ENCODE measurements around the gene SPRTN. TPM values are rescaled to one million over a fixed set of nuclear protein-coding genes. Genes with fewer than 3 reads are reported as not detected.

SPRTN gene
- polyA plus RNA-seq, 4 donors: 3.8 to 8.6 (median 4.2) TPM

DNA sequence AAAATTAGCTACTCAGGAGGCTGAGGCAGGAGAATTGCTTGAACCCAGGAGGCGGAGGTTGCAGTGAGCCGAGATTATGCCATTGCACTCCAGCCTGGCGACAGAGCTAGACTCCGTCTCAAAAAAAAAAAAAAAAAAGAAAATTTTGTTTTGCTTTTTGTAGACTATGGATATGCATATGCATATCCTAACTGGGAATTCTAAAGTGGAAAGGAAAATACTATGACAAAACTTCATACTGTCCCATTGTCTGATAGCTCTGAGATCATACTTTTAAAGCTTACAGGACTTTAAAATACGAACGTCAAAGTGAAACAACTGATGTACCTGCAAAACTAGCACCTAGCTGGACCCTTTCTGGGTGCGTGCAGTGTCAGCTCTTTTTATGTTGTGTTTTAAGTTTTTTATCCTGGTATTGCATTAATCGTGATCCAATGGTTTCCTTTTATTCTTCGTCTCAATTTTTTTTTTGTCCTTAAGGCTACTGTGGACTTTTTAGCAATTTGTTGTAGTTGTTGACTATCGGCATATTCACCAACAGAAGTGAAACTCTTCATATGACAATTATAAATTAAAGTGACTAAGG, 19.2 kb downstream of the SPRTN start:
- Histone ChIP-seq H3K4me3 (ENCODE audit: low read depth in 1 of 3, low read length in 3 of 3) (no peak overlapping the region), H3K36me3 (ENCODE audit: control insufficient read depth in 3 of 3, insufficient read depth in 2 of 3, low read depth in 1 of 3, low read length in 3 of 3) (peaks cover 0 to 8% (median 0%) of the 10 kb centered on the region in 3 donors), H3K4me1 (ENCODE audit: control insufficient read depth in 3 of 3, insufficient read depth in 2 of 3, low read depth in 1 of 3, low read length in 2 of 3) (peaks cover 0 to 3% (median 3%) of the 10 kb centered on the region in 3 donors), H3K27ac (ENCODE audit: low read depth in 1 of 3, low read length in 2 of 3) (no peak overlapping the region), H3K27me3 (ENCODE audit: control insufficient read depth in 3 of 3, insufficient read depth in 3 of 3, low read length in 3 of 3) (no peaks in the 10 kb centered on the region), H3K9me3 (ENCODE audit: control insufficient read depth in 2 of 2, insufficient read depth in 1 of 2, low read depth in 1 of 2, low read length in 1 of 2) (no peaks in the 10 kb centered on the region)
- no peak for FAIRE-seq
- no peak for DNase-seq
- 72 to 84% (median 74%) methylated on average over 10 of the region's 10 CpGs for WGBS, 3 donors

DNA sequence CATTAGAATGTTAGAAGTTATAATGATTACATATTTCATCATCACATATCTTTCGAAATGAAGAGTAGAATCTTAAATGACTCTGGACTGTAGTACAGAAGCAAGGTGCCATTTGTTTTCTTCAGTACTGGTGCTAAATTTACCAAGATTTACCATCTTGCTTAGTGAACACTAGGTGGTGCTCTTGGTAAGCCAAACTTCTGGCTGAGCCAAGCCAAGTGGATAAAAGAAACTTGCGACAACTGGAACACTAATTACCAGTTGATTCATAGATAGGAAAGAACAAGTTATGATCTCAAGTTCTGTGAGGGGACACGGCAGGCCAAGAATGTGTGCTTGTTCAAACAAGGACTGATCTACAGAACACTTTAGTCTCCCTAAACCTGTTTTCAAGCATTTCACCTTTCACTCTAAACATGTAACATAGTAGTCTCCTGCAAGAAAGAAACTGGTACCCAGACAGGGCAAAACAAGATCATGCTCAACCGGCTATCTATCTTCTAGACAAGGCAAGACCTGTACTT, 19.8 kb downstream of the SPRTN start:
- Histone ChIP-seq H3K4me1 (ENCODE audit: control insufficient read depth in 3 of 3, insufficient read depth in 2 of 3, low read depth in 1 of 3, low read length in 2 of 3) (peaks cover 0 to 3% (median 3%) of the 10 kb centered on the region in 3 donors), H3K36me3 (ENCODE audit: control insufficient read depth in 3 of 3, insufficient read depth in 2 of 3, low read depth in 1 of 3, low read length in 3 of 3) (peaks cover 0 to 3% (median 0%) of the 10 kb centered on the region in 3 donors), H3K4me3 (ENCODE audit: low read depth in 1 of 3, low read length in 3 of 3) (no peak overlapping the region), H3K27ac (ENCODE audit: low read depth in 1 of 3, low read length in 2 of 3) (no peak overlapping the region), H3K27me3 (ENCODE audit: control insufficient read depth in 3 of 3, insufficient read depth in 3 of 3, low read length in 3 of 3) (no peaks in the 10 kb centered on the region), H3K9me3 (ENCODE audit: control insufficient read depth in 2 of 2, insufficient read depth in 1 of 2, low read depth in 1 of 2, low read length in 1 of 2) (no peaks in the 10 kb centered on the region)
- peak; percentile 72 for DNase-seq
- FAIRE-seq: peak; percentile 41
- WGBS, 3 donors: 6 to 20% (median 10%) methylated on average over 4 of the region's 4 CpGs

DNA sequence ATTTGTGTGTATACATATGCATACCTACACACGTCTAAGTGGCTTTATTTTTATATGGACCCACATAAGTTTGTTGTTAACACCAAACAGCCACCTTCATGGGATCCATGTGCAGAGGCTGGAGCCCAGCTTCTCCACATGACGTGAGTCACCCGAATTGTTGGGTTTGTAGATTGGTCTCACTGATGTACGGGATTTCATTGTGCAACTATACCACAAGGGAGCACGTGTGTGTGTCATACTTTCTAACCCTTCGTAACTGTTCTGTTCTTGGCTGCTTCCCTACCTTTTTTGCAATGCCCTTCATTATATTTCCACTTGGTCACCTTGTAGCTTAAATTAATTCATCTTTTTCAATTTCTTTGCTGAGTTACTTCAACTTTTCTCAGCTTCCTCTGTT, 21.0 kb downstream of the SPRTN start:
- Histone ChIP-seq H3K9me3 (ENCODE audit: control insufficient read depth in 2 of 2, insufficient read depth in 1 of 2, low read depth in 1 of 2, low read length in 1 of 2) (no peaks in the 10 kb centered on the region), H3K4me1 (ENCODE audit: control insufficient read depth in 3 of 3, insufficient read depth in 2 of 3, low read depth in 1 of 3, low read length in 2 of 3) (peaks cover 0 to 3% (median 3%) of the 10 kb centered on the region in 3 donors), H3K4me3 (ENCODE audit: low read depth in 1 of 3, low read length in 3 of 3) (no peak overlapping the region), H3K27me3 (ENCODE audit: control insufficient read depth in 3 of 3, insufficient read depth in 3 of 3, low read length in 3 of 3) (no peaks in the 10 kb centered on the region), H3K27ac (ENCODE audit: low read depth in 1 of 3, low read length in 2 of 3) (no peak overlapping the region), H3K36me3 (ENCODE audit: control insufficient read depth in 3 of 3, insufficient read depth in 2 of 3, low read depth in 1 of 3, low read length in 3 of 3) (peaks cover 0 to 2% (median under 1%) of the 10 kb centered on the region in 3 donors)
- 80 to 91% (median 86%) methylated on average over 6 of the region's 6 CpGs for WGBS, 3 donors
- no peak for FAIRE-seq
- no peak for DNase-seq

DNA sequence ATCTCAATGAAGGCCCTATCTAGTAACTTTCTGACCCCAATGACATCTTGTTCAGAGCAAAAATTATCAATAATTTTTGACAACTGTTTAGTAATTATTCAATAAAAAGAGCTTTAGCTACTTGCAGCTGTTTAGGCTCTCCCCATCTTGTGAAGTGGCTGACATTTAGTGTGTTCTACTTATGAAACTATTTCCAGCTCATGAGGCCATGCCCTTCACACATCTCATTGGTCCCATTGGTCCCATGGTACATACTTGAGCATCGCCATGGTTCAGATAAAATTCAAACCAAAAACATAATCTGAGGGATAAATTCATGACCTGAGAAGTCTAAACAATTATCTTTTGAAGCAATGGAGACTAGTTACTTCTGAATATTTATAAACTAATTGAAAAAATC, 24.2 kb downstream of the SPRTN start:
- Histone ChIP-seq H3K36me3 (ENCODE audit: control insufficient read depth in 3 of 3, insufficient read depth in 2 of 3, low read depth in 1 of 3, low read length in 3 of 3) (peaks cover 0 to 6% (median 4%) of the 10 kb centered on the region in 3 donors), H3K4me3 (ENCODE audit: low read depth in 1 of 3, low read length in 3 of 3) (no peak overlapping the region), H3K27me3 (ENCODE audit: control insufficient read depth in 3 of 3, insufficient read depth in 3 of 3, low read length in 3 of 3) (no peaks in the 10 kb centered on the region), H3K4me1 (ENCODE audit: control insufficient read depth in 3 of 3, insufficient read depth in 2 of 3, low read depth in 1 of 3, low read length in 2 of 3) (peaks cover 0 to 3% (median 3%) of the 10 kb centered on the region in 3 donors), H3K27ac (ENCODE audit: low read depth in 1 of 3, low read length in 2 of 3) (no peak overlapping the region), H3K9me3 (ENCODE audit: control insufficient read depth in 2 of 2, insufficient read depth in 1 of 2, low read depth in 1 of 2, low read length in 1 of 2) (no peaks in the 10 kb centered on the region)
- FAIRE-seq: no peak
- DNase-seq: no peak
- WGBS, 3 donors: 94 to 97% (median 96%) methylated on average over 1 of the region's 1 CpG

DNA sequence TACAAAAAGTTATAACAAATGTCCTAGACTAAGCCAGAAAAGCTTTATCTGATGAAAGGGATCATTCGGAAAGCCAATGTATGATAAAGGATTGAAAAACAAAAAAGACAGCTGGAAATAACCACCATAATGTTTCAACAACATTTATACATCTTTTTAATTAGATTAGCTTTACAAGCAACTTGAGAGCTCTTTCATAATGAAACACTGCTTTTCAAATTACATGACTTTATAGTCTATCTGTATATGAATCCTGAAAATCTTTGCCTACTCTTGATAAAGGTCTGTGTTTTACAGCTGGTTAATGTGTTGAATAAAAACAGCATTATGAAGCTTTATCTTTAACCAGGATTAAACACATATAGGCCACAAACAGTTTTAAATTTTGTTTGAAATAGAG, 25.5 kb downstream of the SPRTN start:
- H3K27me3 ChIP-seq (ENCODE audit: control insufficient read depth in 3 of 3, insufficient read depth in 3 of 3, low read length in 3 of 3): no peaks in the 10 kb centered on the region
- FAIRE-seq: no peak
- DNase-seq: no peak
- no peak overlapping the region for H3K4me3 ChIP-seq (ENCODE audit: low read depth in 1 of 3, low read length in 3 of 3)
- no peaks in the 10 kb centered on the region for H3K9me3 ChIP-seq (ENCODE audit: control insufficient read depth in 2 of 2, insufficient read depth in 1 of 2, low read depth in 1 of 2, low read length in 1 of 2)
- peaks cover 0 to 7% (median 6%) of the 10 kb centered on the region in 3 donors for H3K36me3 ChIP-seq (ENCODE audit: control insufficient read depth in 3 of 3, insufficient read depth in 2 of 3, low read depth in 1 of 3, low read length in 3 of 3)
- no peak overlapping the region for H3K27ac ChIP-seq (ENCODE audit: low read depth in 1 of 3, low read length in 2 of 3)
- no peaks in the 10 kb centered on the region for H3K4me1 ChIP-seq (ENCODE audit: control insufficient read depth in 3 of 3, insufficient read depth in 2 of 3, low read depth in 1 of 3, low read length in 2 of 3)
- WGBS, 3 donors: 85 to 94% (median 92%) methylated on average over 1 of the region's 1 CpG

DNA sequence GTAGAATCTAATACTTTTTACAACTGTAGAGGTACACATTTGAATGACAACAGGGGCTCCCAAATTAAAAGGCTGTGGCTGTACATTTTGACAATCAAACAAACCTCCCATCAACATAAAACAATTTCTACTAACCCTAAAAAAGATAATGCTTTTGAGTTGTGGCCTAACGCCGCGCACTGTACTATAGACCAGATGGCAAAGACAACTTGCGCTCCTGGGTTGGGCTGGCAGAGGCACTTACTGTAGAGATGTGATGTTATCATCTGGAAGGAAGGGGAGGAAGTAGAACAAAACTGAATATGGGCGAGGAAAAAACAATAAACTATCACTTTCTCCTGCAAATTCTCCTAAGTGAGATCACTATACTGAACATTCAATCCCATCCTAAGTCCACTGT, 26.1 kb downstream of the SPRTN start:
- DNase-seq: no peak
- WGBS, 3 donors: 90 to 98% (median 92%) methylated on average over 5 of the region's 5 CpGs
- no peak for FAIRE-seq
- no peak overlapping the region for H3K27ac ChIP-seq (ENCODE audit: low read depth in 1 of 3, low read length in 2 of 3)
- peaks cover 2 to 9% (median 6%) of the 10 kb centered on the region in 3 donors for H3K36me3 ChIP-seq (ENCODE audit: control insufficient read depth in 3 of 3, insufficient read depth in 2 of 3, low read depth in 1 of 3, low read length in 3 of 3)
- H3K4me1 ChIP-seq (ENCODE audit: control insufficient read depth in 3 of 3, insufficient read depth in 2 of 3, low read depth in 1 of 3, low read length in 2 of 3): no peaks in the 10 kb centered on the region
- H3K27me3 ChIP-seq (ENCODE audit: control insufficient read depth in 3 of 3, insufficient read depth in 3 of 3, low read length in 3 of 3): no peaks in the 10 kb centered on the region
- no peak overlapping the region for H3K4me3 ChIP-seq (ENCODE audit: low read depth in 1 of 3, low read length in 3 of 3)
- no peaks in the 10 kb centered on the region for H3K9me3 ChIP-seq (ENCODE audit: control insufficient read depth in 2 of 2, insufficient read depth in 1 of 2, low read depth in 1 of 2, low read length in 1 of 2)

DNA sequence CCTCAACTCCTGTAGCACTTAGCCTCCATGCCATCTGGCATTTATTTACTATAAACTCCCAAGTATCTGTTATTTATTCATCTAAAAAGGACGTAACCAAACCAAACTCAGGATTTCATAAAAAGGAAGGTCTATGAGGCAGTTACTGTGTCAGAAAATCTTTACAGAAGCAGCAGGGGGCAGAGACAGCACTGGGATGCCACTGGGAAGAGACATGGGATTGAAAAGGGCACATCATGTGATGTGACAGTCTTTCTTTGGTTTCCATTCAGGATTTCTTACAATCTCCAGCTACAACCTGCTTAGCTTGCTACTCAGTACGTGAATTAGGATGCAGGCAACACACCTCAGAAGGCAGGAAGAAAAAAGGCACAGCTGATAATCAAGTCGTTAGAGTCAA, 31.2 kb downstream of the SPRTN start:
- no peaks in the 10 kb centered on the region for H3K27me3 ChIP-seq (ENCODE audit: control insufficient read depth in 3 of 3, insufficient read depth in 3 of 3, low read length in 3 of 3)
- no peak overlapping the region for H3K4me3 ChIP-seq (ENCODE audit: low read depth in 1 of 3, low read length in 3 of 3)
- no peak overlapping the region for H3K27ac ChIP-seq (ENCODE audit: low read depth in 1 of 3, low read length in 2 of 3)
- FAIRE-seq (no peak), DNase-seq (no peak)
- no peaks in the 10 kb centered on the region for H3K4me1 ChIP-seq (ENCODE audit: control insufficient read depth in 3 of 3, insufficient read depth in 2 of 3, low read depth in 1 of 3, low read length in 2 of 3)
- 75 to 85% (median 77%) methylated on average over 3 of the region's 3 CpGs for WGBS, 3 donors
- no peaks in the 10 kb centered on the region for H3K9me3 ChIP-seq (ENCODE audit: control insufficient read depth in 2 of 2, insufficient read depth in 1 of 2, low read depth in 1 of 2, low read length in 1 of 2)
- H3K36me3 ChIP-seq (ENCODE audit: control insufficient read depth in 3 of 3, insufficient read depth in 2 of 3, low read depth in 1 of 3, low read length in 3 of 3): peaks cover 2 to 8% (median 6%) of the 10 kb centered on the region in 3 donors

DNA sequence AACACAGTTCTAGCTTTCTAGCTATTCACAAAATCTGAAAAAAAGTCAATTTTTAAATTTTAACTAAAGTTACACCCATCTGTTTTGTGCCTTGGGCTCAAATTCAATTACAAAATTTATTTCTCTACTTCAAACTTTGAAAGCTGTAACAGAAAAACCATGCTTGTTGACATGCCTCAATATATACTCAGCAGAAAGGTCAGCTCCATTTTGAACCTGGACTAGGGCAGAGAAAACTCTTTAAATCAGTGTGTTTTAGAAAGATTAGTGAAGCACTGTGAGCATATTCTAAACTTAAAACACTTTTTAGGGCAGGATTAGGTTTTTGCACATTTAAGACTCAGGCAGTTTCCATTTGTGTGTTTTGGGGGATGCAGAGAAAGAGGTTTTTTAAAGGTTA, 34.4 kb downstream of the SPRTN start:
- FAIRE-seq (no peak), DNase-seq (no peak)
- Histone ChIP-seq H3K9me3 (ENCODE audit: control insufficient read depth in 2 of 2, insufficient read depth in 1 of 2, low read depth in 1 of 2, low read length in 1 of 2) (no peaks in the 10 kb centered on the region), H3K4me3 (ENCODE audit: low read depth in 1 of 3, low read length in 3 of 3) (no peak overlapping the region), H3K27me3 (ENCODE audit: control insufficient read depth in 3 of 3, insufficient read depth in 3 of 3, low read length in 3 of 3) (no peaks in the 10 kb centered on the region), H3K4me1 (ENCODE audit: control insufficient read depth in 3 of 3, insufficient read depth in 2 of 3, low read depth in 1 of 3, low read length in 2 of 3) (peaks cover 0 to 6% (median 0%) of the 10 kb centered on the region in 3 donors), H3K36me3 (ENCODE audit: control insufficient read depth in 3 of 3, insufficient read depth in 2 of 3, low read depth in 1 of 3, low read length in 3 of 3) (peaks cover 0 to 6% (median 5%) of the 10 kb centered on the region in 3 donors), H3K27ac (ENCODE audit: low read depth in 1 of 3, low read length in 2 of 3) (no peak overlapping the region)

DNA sequence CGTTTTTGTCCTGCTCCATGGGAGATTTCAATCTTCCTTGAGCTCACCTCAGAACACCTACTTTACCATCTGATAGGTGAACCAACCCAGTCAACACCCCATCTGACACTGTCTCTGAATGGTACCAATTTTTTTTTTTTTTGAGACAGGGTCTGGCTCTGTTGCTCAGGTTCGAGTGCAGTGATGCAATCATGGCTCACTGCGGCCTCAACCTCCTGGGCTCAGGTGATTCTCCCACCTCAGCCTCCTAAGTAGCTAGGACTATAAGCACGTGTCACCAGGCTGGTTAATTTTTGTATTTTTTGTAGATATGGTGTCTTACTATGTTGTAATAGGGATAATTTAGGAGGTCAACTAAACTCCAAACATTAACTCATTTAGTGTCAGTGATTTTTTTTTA, 36.3 kb downstream of the SPRTN start:
- Histone ChIP-seq H3K27ac (ENCODE audit: low read depth in 1 of 3, low read length in 2 of 3) (no peak overlapping the region), H3K4me1 (ENCODE audit: control insufficient read depth in 3 of 3, insufficient read depth in 2 of 3, low read depth in 1 of 3, low read length in 2 of 3) (peaks cover 0 to 8% (median 2%) of the 10 kb centered on the region in 3 donors), H3K36me3 (ENCODE audit: control insufficient read depth in 3 of 3, insufficient read depth in 2 of 3, low read depth in 1 of 3, low read length in 3 of 3) (peaks cover 0 to 2% (median 0%) of the 10 kb centered on the region in 3 donors), H3K4me3 (ENCODE audit: low read depth in 1 of 3, low read length in 3 of 3) (no peak overlapping the region), H3K9me3 (ENCODE audit: control insufficient read depth in 2 of 2, insufficient read depth in 1 of 2, low read depth in 1 of 2, low read length in 1 of 2) (no peaks in the 10 kb centered on the region), H3K27me3 (ENCODE audit: control insufficient read depth in 3 of 3, insufficient read depth in 3 of 3, low read length in 3 of 3) (no peaks in the 10 kb centered on the region)
- no peak for DNase-seq
- FAIRE-seq: no peak
- whole genome bisulfite sequencing, 3 donors: 89 to 96% (median 90%) methylated on average over 4 of the region's 4 CpGs

Data from small intestine (tissue), 7 donors.